IMR-90 (cell line): Measurements from ENCODE around the gene CKLF. TPM values are rescaled to one million over a fixed set of nuclear protein-coding genes. Genes with fewer than 3 reads are reported as not detected.

Experiments
- ATAC-seq: fragments of 200-7000 bp; cut with Tn5 transposase; 2 replicates; pipeline ENCODE4 v1.9.1; 2020; ENCODE audit warnings: low read depth, mild to moderate bottlenecking, moderate library complexity
- BruUV-seq: library from RNA; stranded (reverse); fragments of 400-500 nt; replicated peaks from 2 replicates; lab custom pipeline; 2021; lab: Mats Ljungman, UMichigan
- CTCF ChIA-PET: fragments of 300-600 bp; formaldehyde crosslinking; extraction: SDS; loops from one replicate; lab custom pipeline; 2021; ENCODE audit warnings: antibody characterized with exemption; lab: Yijun Ruan, JAX
- POLR2A ChIA-PET: fragments of 300-600 bp; sonication (Branson Sonifier 250); formaldehyde crosslinking; loops from one replicate; lab custom pipeline; 2022; ENCODE audit warnings: antibody characterized with exemption; ENCODE audit not compliant: unreplicated experiment; lab: Charles Lee
- DNase-seq: peaks from one replicate; pipeline ENCODE4 v3.0.0; 2013
- H2AFZ ChIP-seq: replicated peaks from 2 replicates; pipeline ENCODE3; 2013; ENCODE audit warnings: low read length, mild to moderate bottlenecking; ENCODE audit not compliant: poor library complexity
- H2AK5ac ChIP-seq: 2 replicates; pipeline ENCODE4 v1.6.1; 2013; ENCODE audit warnings: low read depth, low read length, inconsistent platforms
- H2AK9ac ChIP-seq: replicated peaks from 2 replicates; pipeline ENCODE3; 2013; ENCODE audit warnings: mild to moderate bottlenecking, low read depth, low read length, moderate library complexity; ENCODE audit not compliant: poor library complexity
- H2BK120ac ChIP-seq: 2 replicates; pipeline ENCODE4 v1.6.1; 2013; ENCODE audit warnings: low read depth, low read length, inconsistent platforms
- H2BK15ac ChIP-seq: 3 replicates; pipeline ENCODE4 v1.6.1; 2013; ENCODE audit warnings: low read depth, low read length, inconsistent platforms
- H2BK20ac ChIP-seq: 2 replicates; pipeline ENCODE4 v1.6.1; 2013; ENCODE audit warnings: low read depth, mild to moderate bottlenecking, inconsistent platforms, low read length, moderate library complexity
- H2BK5ac ChIP-seq: 2 replicates; pipeline ENCODE4 v1.6.1; 2013; ENCODE audit warnings: mild to moderate bottlenecking, low read depth, low read length, inconsistent platforms; ENCODE audit not compliant: poor library complexity, severe bottlenecking
- H3K14ac ChIP-seq: replicated peaks from 2 replicates; pipeline ENCODE4 v1.6.1; 2013; ENCODE audit warnings: low read depth, low read length, inconsistent platforms
- H3K18ac ChIP-seq: 2 replicates; pipeline ENCODE4 v1.6.1; 2013; ENCODE audit warnings: low read depth, low read length, control low read depth
- H3K23ac ChIP-seq: 2 replicates; pipeline ENCODE4 v1.6.1; 2013; ENCODE audit warnings: low read depth, low read length, inconsistent platforms
- H3K27ac ChIP-seq: 2 replicates; pipeline ENCODE4 v1.5.1; 2013; ENCODE audit warnings: mild to moderate bottlenecking, control low read depth, low read length; ENCODE audit not compliant: insufficient read depth
- H3K27me3 ChIP-seq: 2 replicates; pipeline ENCODE4 v1.6.1; 2013; ENCODE audit warnings: low read length; ENCODE audit not compliant: control insufficient read depth, insufficient read depth
- H3K36me3 ChIP-seq: 2 replicates; pipeline ENCODE4 v1.6.1; 2013; ENCODE audit warnings: low read length, mixed read lengths; ENCODE audit not compliant: control insufficient read depth, insufficient read depth
- H3K4ac ChIP-seq: 2 replicates; pipeline ENCODE4 v1.6.1; 2013; ENCODE audit warnings: low read depth, low read length, inconsistent platforms
- H3K4me1 ChIP-seq: 2 replicates; pipeline ENCODE4 v1.6.1; 2013; ENCODE audit warnings: low read length, mixed read lengths; ENCODE audit not compliant: control insufficient read depth, insufficient read depth
- H3K4me2 ChIP-seq: 2 replicates; pipeline ENCODE4 v1.6.1; 2013; ENCODE audit warnings: low read depth, mild to moderate bottlenecking, control low read depth, low read length, moderate library complexity
- H3K4me3 ChIP-seq: 2 replicates; pipeline ENCODE4 v1.5.1; 2013; ENCODE audit warnings: low read depth, mild to moderate bottlenecking, control low read depth, low read length, moderate library complexity; ENCODE audit not compliant: insufficient read depth
- H3K56ac ChIP-seq: 2 replicates; pipeline ENCODE4 v1.6.1; 2013; ENCODE audit warnings: low read length, inconsistent platforms; ENCODE audit not compliant: insufficient read depth; ENCODE audit errors: extremely low read depth
- H3K79me1 ChIP-seq, 2 experiments: 2 replicates each; pipeline ENCODE4 v1.6.1; 2013; ENCODE audit warnings: low read length in 2 of 2, inconsistent platforms in 1 of 2, low read depth in 1 of 2
- H3K9ac ChIP-seq: 2 replicates; pipeline ENCODE4 v1.6.1; 2013; ENCODE audit warnings: low read depth, low read length, control low read depth
- H3K9me1 ChIP-seq: 2 replicates; pipeline ENCODE4 v1.6.1; 2013; ENCODE audit warnings: low read length, inconsistent platforms; ENCODE audit not compliant: insufficient read depth
- H3K9me3 ChIP-seq: 2 replicates; pipeline ENCODE4 v1.6.1; 2013; ENCODE audit warnings: low read length; ENCODE audit not compliant: control insufficient read depth, insufficient read depth
- H4K20me1 ChIP-seq: 2 replicates; pipeline ENCODE4 v1.6.1; 2013; ENCODE audit warnings: low read length, inconsistent platforms; ENCODE audit not compliant: insufficient read depth
- H4K5ac ChIP-seq: 2 replicates; pipeline ENCODE4 v1.6.1; 2013; ENCODE audit warnings: mild to moderate bottlenecking, low read depth, low read length, control low read depth
- H4K8ac ChIP-seq, 2 experiments: 2 replicates each; pipeline ENCODE4 v1.6.1; 2013; ENCODE audit warnings: low read depth in 2 of 2, low read length in 2 of 2, control low read depth in 1 of 2, inconsistent platforms in 1 of 2
- H4K91ac ChIP-seq: 2 replicates; pipeline ENCODE4 v1.6.1; 2013; ENCODE audit warnings: low read depth, low read length, inconsistent platforms; ENCODE audit not compliant: insufficient read depth
- BHLHE40 ChIP-seq: fragments of 150-350 bp; IDR thresholded peaks from 2 replicates; pipeline ENCODE4 v1.6.1; 2016; ENCODE audit warnings: mild to moderate bottlenecking, low read depth, low read length
- CEBPB ChIP-seq: IDR thresholded peaks from 2 replicates; pipeline ENCODE4 v1.6.1; 2012; ENCODE audit warnings: low read depth, low read length, improper control_type of control experiment
- CHD1 ChIP-seq: IDR thresholded peaks from 2 replicates; pipeline ENCODE4 v1.6.1; 2012; ENCODE audit warnings: low read depth, low read length, improper control_type of control experiment
- ELK1 ChIP-seq: fragments of 150-350 bp; IDR thresholded peaks from 2 replicates; pipeline ENCODE4 v1.6.1; 2016; ENCODE audit warnings: low read depth, mild to moderate bottlenecking, low read length, moderate library complexity, borderline replicate concordance
- FOS ChIP-seq: fragments of 150-350 bp; IDR thresholded peaks from 2 replicates; pipeline ENCODE4 v1.6.1; 2016; ENCODE audit warnings: low read depth, low read length
- MAFK ChIP-seq: IDR thresholded peaks from 2 replicates; pipeline ENCODE4 v1.6.1; 2012; ENCODE audit warnings: low read depth, low read length, improper control_type of control experiment
- MAZ ChIP-seq: IDR thresholded peaks from 2 replicates; pipeline ENCODE4 v1.6.1; 2012; ENCODE audit warnings: low read depth, mild to moderate bottlenecking, low read length, improper control_type of control experiment, moderate library complexity, borderline replicate concordance
- MXI1 ChIP-seq: IDR thresholded peaks from 2 replicates; pipeline ENCODE4 v1.6.1; 2012; ENCODE audit warnings: low read depth, mild to moderate bottlenecking, low read length, moderate library complexity, borderline replicate concordance
- NFE2L2 ChIP-seq: fragments of 150-350 bp; IDR thresholded peaks from 2 replicates; pipeline ENCODE4 v1.6.1; 2016; ENCODE audit warnings: low read depth, mild to moderate bottlenecking, low read length
- POLR2A ChIP-seq: IDR thresholded peaks from 2 replicates; pipeline ENCODE4 v1.6.1; 2012; ENCODE audit warnings: mild to moderate bottlenecking, low read depth, low read length
- RAD21 ChIP-seq: IDR thresholded peaks from 2 replicates; pipeline ENCODE4 v1.6.1; 2012; ENCODE audit warnings: low read length, improper control_type of control experiment
- RCOR1 ChIP-seq: IDR thresholded peaks from 2 replicates; pipeline ENCODE4 v1.6.1; 2012; ENCODE audit warnings: mild to moderate bottlenecking, low read length, improper control_type of control experiment; ENCODE audit not compliant: insufficient replicate concordance
- RFX5 ChIP-seq: IDR thresholded peaks from 2 replicates; pipeline ENCODE4 v1.8.0; 2012; ENCODE audit warnings: low read depth, mild to moderate bottlenecking, low read length, moderate library complexity
- SMC3 ChIP-seq: fragments of 150-350 bp; IDR thresholded peaks from 2 replicates; pipeline ENCODE4 v1.6.1; 2016; ENCODE audit warnings: low read depth, mild to moderate bottlenecking, antibody characterized with exemption, low read length, moderate library complexity
- USF2 ChIP-seq: fragments of 150-350 bp; IDR thresholded peaks from 2 replicates; pipeline ENCODE4 v1.6.1; 2017; ENCODE audit warnings: mild to moderate bottlenecking, antibody characterized with exemption, low read length, low read depth
- WGBS, 2 experiments: methylation state at CpG; one replicate each; pipeline versions ENCODE4 v1.1.5 to v1.1.7; 2013; ENCODE audit warnings: missing lambda C conversion rate in 2 of 2; ENCODE audit not compliant: insufficient read length in 1 of 2; ENCODE audit errors: extremely low coverage in 2 of 2; 5-methylcytosine and 5-hydroxymethylcytosine counted together
- dilution Hi-C: fragments of 300-500 bp; cut with HindIII; formaldehyde crosslinking; loops from one replicate; pipeline ENCODE4 v1.14.3; 2018; ENCODE audit warnings: low sequenced_read_pairs; ENCODE audit not compliant: unreplicated experiment
- in situ Hi-C: fragments of 300-500 bp; cut with MboI; formaldehyde crosslinking; loops from 3 replicates; pipeline ENCODE4 v1.14.3; 2019; ENCODE audit warnings: low sequenced_read_pairs, inconsistent platforms, mixed read lengths
- intact Hi-C: fragments of 100-400 bp; cut with micrococcal nuclease; formaldehyde crosslinking; loops from 2 replicates; pipeline ENCODE4 v1.10.0; 2022
- polyA plus RNA-seq, 3 experiments: library from polyadenylated mRNA; depleted of rRNA; stranded (reverse); fragments of >200 nt; gene quantifications; 2 replicates each; pipeline ENCODE4 v1.2.3, GENCODE V29; 2012; ENCODE audit warnings: low replicate concordance in 1 of 3
- total RNA-seq: library from RNA; depleted of rRNA; stranded (reverse); fragments of >200 nt; gene quantifications from 2 replicates; pipeline ENCODE4 v1.2.3, GENCODE V29; 2012
- TF ChIP-seq, protein P1 (sequence below): conservative IDR thresholded peaks from 2 replicates; pipeline ENCODE4 v1.5.1; 2012; ENCODE audit warnings: mild to moderate bottlenecking, low read depth, low read length, improper control_type of control experiment

Gene CKLF
- total and polyA plus RNA-seq, 2 of the 4 experiments (the other 2 are of a cell fraction) = 60.8 to 92.2 TPM

- no peak overlapping the region for H2AK5ac ChIP-seq
- CTCF ChIA-PET = interaction anchor here (1.0 kb wide), 1 partner anchor 52 kb away, joined by 3 read pairs; no protein-coding TSS in a partner anchor
- H3K9me3 ChIP-seq = no peaks in the 10 kb centered on the region
- POLR2A ChIA-PET = no interaction called here
- H4K5ac ChIP-seq = no peak overlapping the region
- H3K79me1 ChIP-seq = peaks cover 15 to 41% of the 10 kb centered on the region in 2 experiments; a peak in 3 of 4 replicates
- intact Hi-C loops (no loop called here), dilution Hi-C loops (no loop called here), in situ Hi-C loops (no loop called here)
- ATAC-seq (no peak), DNase-seq (no peak)
- no peak overlapping the region for H2BK5ac ChIP-seq
- no peak overlapping the region for H3K4me3 ChIP-seq
- 0 out of 2 replicates have a peak, but pooled peaks cover 3% of the 10 kb centered on the region for H4K20me1 ChIP-seq
- H4K91ac ChIP-seq = no peak overlapping the region
- no peak overlapping the region for H2AFZ ChIP-seq
- H2BK20ac ChIP-seq = no peak overlapping the region
- no peak for TF ChIP-seq CHD1
- TF ChIP-seq USF2 = no peak
- no peak for TF ChIP-seq RFX5
- no peak for TF ChIP-seq CEBPB
- TF ChIP-seq RCOR1 = no peak
- TF ChIP-seq POLR2A = no peak
- TF ChIP-seq, protein P1, sequence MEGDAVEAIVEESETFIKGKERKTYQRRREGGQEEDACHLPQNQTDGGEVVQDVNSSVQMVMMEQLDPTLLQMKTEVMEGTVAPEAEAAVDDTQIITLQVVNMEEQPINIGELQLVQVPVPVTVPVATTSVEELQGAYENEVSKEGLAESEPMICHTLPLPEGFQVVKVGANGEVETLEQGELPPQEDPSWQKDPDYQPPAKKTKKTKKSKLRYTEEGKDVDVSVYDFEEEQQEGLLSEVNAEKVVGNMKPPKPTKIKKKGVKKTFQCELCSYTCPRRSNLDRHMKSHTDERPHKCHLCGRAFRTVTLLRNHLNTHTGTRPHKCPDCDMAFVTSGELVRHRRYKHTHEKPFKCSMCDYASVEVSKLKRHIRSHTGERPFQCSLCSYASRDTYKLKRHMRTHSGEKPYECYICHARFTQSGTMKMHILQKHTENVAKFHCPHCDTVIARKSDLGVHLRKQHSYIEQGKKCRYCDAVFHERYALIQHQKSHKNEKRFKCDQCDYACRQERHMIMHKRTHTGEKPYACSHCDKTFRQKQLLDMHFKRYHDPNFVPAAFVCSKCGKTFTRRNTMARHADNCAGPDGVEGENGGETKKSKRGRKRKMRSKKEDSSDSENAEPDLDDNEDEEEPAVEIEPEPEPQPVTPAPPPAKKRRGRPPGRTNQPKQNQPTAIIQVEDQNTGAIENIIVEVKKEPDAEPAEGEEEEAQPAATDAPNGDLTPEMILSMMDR = no peak
- TF ChIP-seq NFE2L2 = no peak
- no peak for TF ChIP-seq FOS
- no peak for TF ChIP-seq MAFK
- no peak for TF ChIP-seq BHLHE40
- no peak for TF ChIP-seq RAD21
- TF ChIP-seq ELK1 = no peak
- no peak for TF ChIP-seq MAZ
- TF ChIP-seq MXI1 = no peak
- no peak for TF ChIP-seq SMC3
- no peak overlapping the region for H3K23ac ChIP-seq
- H3K4me2 ChIP-seq = no peak overlapping the region
- no peaks in the 10 kb centered on the region for H3K9me1 ChIP-seq
- no peak overlapping the region for H3K27ac ChIP-seq
- H2BK15ac ChIP-seq = no peak overlapping the region
- H3K14ac ChIP-seq = no peak overlapping the region
- H3K9ac ChIP-seq = no peak overlapping the region
- H4K8ac ChIP-seq = no peak overlapping the region
- H3K18ac ChIP-seq = no peak overlapping the region
- no TSS peak for BruUV-seq
- no peaks in the 10 kb centered on the region for H3K27me3 ChIP-seq
- no peaks in the 10 kb centered on the region for H3K4me1 ChIP-seq
- no peak overlapping the region for H3K4ac ChIP-seq
- no peak overlapping the region for H2AK9ac ChIP-seq
- WGBS, 2 experiments = no CpG with 5 or more reads among the region's 2 CpGs
- no peak overlapping the region for H2BK120ac ChIP-seq
- no peak overlapping the region for H3K56ac ChIP-seq
- peaks cover 25% of the 10 kb centered on the region for H3K36me3 ChIP-seq
Observed at GRCh38 chr16:66562986-66563385, 10.6 kb downstream of the CKLF start.
